Activated CD4-positive, alpha-beta T cell treated with anti-CD3 and anti-CD28 coated beads, Interleukin-2, amount 10 ng/mL, durations not matched to agents 7 days and 5 days (primary cell): ENCODE data around the gene SULT1A2. TPM values are rescaled to one million over a fixed set of nuclear protein-coding genes. Genes with fewer than 3 reads are reported as not detected.
"Not testable (repeated sequence)": the region's sequence is repeated elsewhere in the genome, so short reads cannot be mapped to it uniquely, and the experiment has no call there.

Source experiments
- CTCF ChIA-PET: fragments of 350-600 bp; sonication (Branson Sonifier 250); formaldehyde crosslinking; loops from one replicate; lab custom pipeline; 2021; ENCODE audit warnings: antibody characterized with exemption; lab: Charles Lee
- POLR2A ChIA-PET: fragments of 350-600 bp; sonication (Branson Sonifier 250); formaldehyde crosslinking; loops from one replicate; lab custom pipeline; 2021; ENCODE audit warnings: antibody characterized with exemption; lab: Charles Lee
- DNase-seq: peaks from one replicate; pipeline ENCODE4 v3.0.0-alpha.2; 2020
- H3K27ac Mint-ChIP-seq: one replicate; pipeline ENCODE4 v1.8.0; 2021; ENCODE audit warnings: mild to moderate bottlenecking, moderate library complexity, mixed read lengths
- H3K27me3 Mint-ChIP-seq: one replicate; pipeline ENCODE4 v1.8.0; 2021; ENCODE audit warnings: mixed read lengths
- H3K36me3 Mint-ChIP-seq: one replicate; pipeline ENCODE4 v1.8.0; 2021; ENCODE audit warnings: low read depth, mixed read lengths
- H3K4me1 Mint-ChIP-seq: one replicate; pipeline ENCODE4 v1.8.0; 2021; ENCODE audit warnings: mixed read lengths
- H3K4me3 Mint-ChIP-seq: one replicate; pipeline ENCODE4 v1.8.0; 2021; ENCODE audit warnings: mild to moderate bottlenecking, moderate library complexity, mixed read lengths
- H3K9me3 Mint-ChIP-seq: one replicate; pipeline ENCODE4 v1.8.0; 2021; ENCODE audit warnings: mixed read lengths
- total RNA-seq, 2 experiments: library from RNA; stranded (reverse); gene quantifications; one replicate each; pipeline ENCODE4 v1.2.3, GENCODE V29; 2021

The SULT1A2 gene
- total RNA-seq, 2 experiments from 2014 or later: 0.27 to 0.50 TPM

- Mint-ChIP-seq H3K9me3 (no peaks in the 10 kb centered on the region), H3K4me1 (peaks cover 20% of the 10 kb centered on the region), H3K27me3 (no peaks in the 10 kb centered on the region), H3K4me3 (no peak overlapping the region), H3K27ac (no peak overlapping the region), H3K36me3 (no peaks in the 10 kb centered on the region)
- POLR2A ChIA-PET: no interaction called here
- no peak for DNase-seq
- CTCF ChIA-PET: interaction anchor here (1.0 kb wide), 1 partner anchor 10 kb away, joined by 3 read pairs; the partner anchor contains the start of gene SULT1A2
Measured at GRCh38 chr16:28607116-28607623, 10.3 kb upstream of the SULT1A2 start.

- POLR2A ChIA-PET: no interaction called here
- peaks cover 20% of the 10 kb centered on the region for H3K4me1 Mint-ChIP-seq
- H3K27ac Mint-ChIP-seq: peak overlapping the region; percentile 41
Measured at GRCh38 chr16:28606291-28607115, 9.7 kb upstream of the SULT1A2 start.

GRCh38 chr16:28604186-28604565 is 7.3 kb upstream of the SULT1A2 start:
- no peak for DNase-seq
- H3K27me3 Mint-ChIP-seq: no peaks in the 10 kb centered on the region

More at GRCh38 chr16:28606291-28607115, 9.7 kb upstream of the SULT1A2 start:
- DNase-seq: no peak
- no peaks in the 10 kb centered on the region for H3K9me3 Mint-ChIP-seq
- no peaks in the 10 kb centered on the region for H3K27me3 Mint-ChIP-seq
- no peak overlapping the region for H3K4me3 Mint-ChIP-seq
- H3K36me3 Mint-ChIP-seq: no peaks in the 10 kb centered on the region
- CTCF ChIA-PET: interaction anchor here (1.0 kb wide), 1 partner anchor 10 kb away, joined by 3 read pairs; the partner anchor contains the start of gene SULT1A2

GRCh38 chr16:28603381-28604185 is 6.7 kb upstream of the SULT1A2 start:
- Mint-ChIP-seq H3K9me3 (no peaks in the 10 kb centered on the region), H3K4me1 (no peaks in the 10 kb centered on the region), H3K4me3 (no peak overlapping the region), H3K27ac (no peak overlapping the region), H3K36me3 (no peaks in the 10 kb centered on the region), H3K27me3 (no peaks in the 10 kb centered on the region)
- DNase-seq: no peak
- ChIA-PET POLR2A (no interaction called here), CTCF (interaction anchor here (0.6 to 2.5 kb wide), 5 partner anchors 10 to 44 kb away, joined by 3 to 10 read pairs (median 3); no protein-coding TSS in a partner anchor)

More at GRCh38 chr16:28604186-28604565, 7.3 kb upstream of the SULT1A2 start:
- no peaks in the 10 kb centered on the region for H3K9me3 Mint-ChIP-seq
- no peaks in the 10 kb centered on the region for H3K36me3 Mint-ChIP-seq
- no peak overlapping the region for H3K4me3 Mint-ChIP-seq
- ChIA-PET POLR2A (no interaction called here), CTCF (interaction anchor here (0.8 to 2.5 kb wide), 3 partner anchors 11 to 16 kb away, joined by 3 to 10 read pairs (median 3); no protein-coding TSS in a partner anchor)
- peaks cover 1% of the 10 kb centered on the region for H3K4me1 Mint-ChIP-seq
- no peak overlapping the region for H3K27ac Mint-ChIP-seq

GRCh38 chr16:28602529-28602928 is 5.7 kb upstream of the SULT1A2 start:
- H3K9me3 Mint-ChIP-seq: no peaks in the 10 kb centered on the region
- POLR2A ChIA-PET: no interaction called here

GRCh38 chr16:28602062-28602461 is 5.2 kb upstream of the SULT1A2 start:
- H3K4me3 Mint-ChIP-seq, DNase-seq, CTCF ChIA-PET, H3K9me3 Mint-ChIP-seq, H3K27ac Mint-ChIP-seq, H3K4me1 Mint-ChIP-seq, POLR2A ChIA-PET, H3K36me3 Mint-ChIP-seq, H3K27me3 Mint-ChIP-seq: not testable (repeated sequence)

More at GRCh38 chr16:28602529-28602928, 5.7 kb upstream of the SULT1A2 start:
- Mint-ChIP-seq H3K27ac (no peak overlapping the region), H3K4me3 (no peak overlapping the region), H3K36me3 (no peaks in the 10 kb centered on the region), H3K4me1 (peaks cover under 1% of the 10 kb centered on the region), H3K27me3 (no peaks in the 10 kb centered on the region)
- no peak for DNase-seq
- CTCF ChIA-PET: interaction anchor here (2.5 kb wide), 1 partner anchor 9 kb away, joined by 10 read pairs; no protein-coding TSS in a partner anchor

- POLR2A ChIA-PET, H3K4me3 Mint-ChIP-seq, H3K27me3 Mint-ChIP-seq, H3K27ac Mint-ChIP-seq, H3K9me3 Mint-ChIP-seq, CTCF ChIA-PET, H3K4me1 Mint-ChIP-seq, H3K36me3 Mint-ChIP-seq, DNase-seq: not testable (repeated sequence)
Measured at GRCh38 chr16:28601589-28601988, 4.7 kb upstream of the SULT1A2 start.

- H3K9me3 Mint-ChIP-seq, H3K27ac Mint-ChIP-seq, H3K4me1 Mint-ChIP-seq, DNase-seq, H3K4me3 Mint-ChIP-seq, H3K27me3 Mint-ChIP-seq, POLR2A ChIA-PET, H3K36me3 Mint-ChIP-seq, CTCF ChIA-PET: not testable (repeated sequence)
Measured at GRCh38 chr16:28600965-28601364, 4.1 kb upstream of the SULT1A2 start.

GRCh38 chr16:28599377-28600285 is 2.8 kb upstream of the SULT1A2 start:
- POLR2A ChIA-PET, H3K9me3 Mint-ChIP-seq, H3K4me1 Mint-ChIP-seq, H3K36me3 Mint-ChIP-seq, H3K27me3 Mint-ChIP-seq, CTCF ChIA-PET, H3K27ac Mint-ChIP-seq, H3K4me3 Mint-ChIP-seq, DNase-seq: not testable (repeated sequence)

- DNase-seq: no peak
- H3K27ac Mint-ChIP-seq: peak overlapping the region; percentile 60
- POLR2A ChIA-PET: no interaction called here
- no peaks in the 10 kb centered on the region for H3K9me3 Mint-ChIP-seq
- H3K4me1 Mint-ChIP-seq: peaks cover 7% of the 10 kb centered on the region
- peaks cover under 1% of the 10 kb centered on the region for H3K36me3 Mint-ChIP-seq
- no peak overlapping the region for H3K4me3 Mint-ChIP-seq
- H3K27me3 Mint-ChIP-seq: no peaks in the 10 kb centered on the region
- CTCF ChIA-PET: interaction anchor here (0.5 to 1.2 kb wide), 5 partner anchors 12 to 253 kb away, joined by 3 to 4 read pairs (median 3); partner anchors contain the start of gene SULT1A1
Measured at GRCh38 chr16:28597692-28598261, 927 bp upstream of the SULT1A2 start.

- no peak overlapping the region for H3K27ac Mint-ChIP-seq
- H3K9me3 Mint-ChIP-seq: no peaks in the 10 kb centered on the region
- ChIA-PET CTCF (interaction anchor here (1.1 kb wide), 1 partner anchor 11 kb away, joined by 3 read pairs; no protein-coding TSS in a partner anchor), POLR2A (no interaction called here)
- no peaks in the 10 kb centered on the region for H3K27me3 Mint-ChIP-seq
- H3K36me3 Mint-ChIP-seq: peaks cover 8% of the 10 kb centered on the region
- H3K4me3 Mint-ChIP-seq: no peak overlapping the region
- H3K4me1 Mint-ChIP-seq: peaks cover 7% of the 10 kb centered on the region
- DNase-seq: no peak
Measured at GRCh38 chr16:28596115-28596630, 677 bp downstream of the SULT1A2 start.
